NCI-H2196 treated with DMSO at 0.1 percent for 48 hours (cell line): ENCODE data around the gene AMH.

Experiments
- DNase-seq: peaks from one replicate; lab custom pipeline; 2025; ENCODE audit not compliant: unreplicated experiment; lab: John Stamatoyannopoulos, UW

The AMH gene

DNA sequence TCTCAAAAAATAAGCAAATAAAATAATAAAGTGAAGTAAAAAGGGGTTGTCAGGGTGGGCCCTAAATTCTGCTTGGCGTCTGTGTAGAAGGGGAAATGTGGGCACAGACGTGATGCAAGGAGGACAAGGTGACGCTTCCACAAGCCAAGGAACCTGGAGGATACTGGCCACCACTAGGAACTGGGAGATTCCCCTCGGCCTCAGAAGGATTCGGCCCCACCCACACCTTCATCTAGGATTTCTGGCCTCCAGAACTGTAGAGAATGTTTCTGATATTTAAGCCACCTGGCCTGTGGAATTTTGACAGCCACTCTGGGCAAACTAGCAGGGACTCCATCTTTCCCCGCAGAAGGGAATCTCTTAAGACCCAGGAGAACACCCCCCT lies 14.1 kb upstream of the AMH start:
- DNase-seq: peak; percentile 31

DNA sequence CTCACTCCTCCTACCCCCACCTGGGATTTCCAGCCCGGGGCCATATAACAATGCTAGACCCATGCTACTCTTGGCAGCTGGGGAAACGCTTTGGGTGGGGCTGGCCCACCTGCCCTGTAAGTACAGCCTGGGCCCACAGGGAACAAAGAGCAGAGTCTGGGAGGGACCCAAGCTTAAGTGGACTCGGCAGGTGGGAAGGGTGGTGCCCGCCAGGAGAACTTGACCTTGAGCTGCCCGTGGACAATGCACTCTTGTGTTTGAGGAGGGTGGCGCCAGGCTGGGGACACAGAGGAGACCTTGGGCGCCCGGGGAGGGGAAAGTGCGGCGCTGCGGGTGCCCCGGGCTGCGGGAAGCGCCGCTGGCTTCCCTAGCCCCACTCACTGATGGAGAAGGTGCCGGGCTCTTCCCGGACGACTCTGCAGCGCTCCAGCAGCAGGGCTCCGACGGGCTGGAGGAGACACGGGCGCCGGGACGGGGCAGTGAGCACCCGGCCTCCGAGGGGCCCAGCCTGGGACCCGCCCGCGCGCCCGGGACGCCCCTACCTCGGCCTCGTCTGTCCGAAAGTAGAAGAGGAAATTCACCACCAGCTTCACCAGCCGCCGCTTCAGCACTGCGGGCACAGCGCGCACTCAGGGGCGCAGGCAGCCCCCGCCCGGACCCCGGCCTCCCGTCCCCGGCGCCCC lies 13.6 kb upstream of the AMH start:
- DNase-seq: peak; percentile 47

DNA sequence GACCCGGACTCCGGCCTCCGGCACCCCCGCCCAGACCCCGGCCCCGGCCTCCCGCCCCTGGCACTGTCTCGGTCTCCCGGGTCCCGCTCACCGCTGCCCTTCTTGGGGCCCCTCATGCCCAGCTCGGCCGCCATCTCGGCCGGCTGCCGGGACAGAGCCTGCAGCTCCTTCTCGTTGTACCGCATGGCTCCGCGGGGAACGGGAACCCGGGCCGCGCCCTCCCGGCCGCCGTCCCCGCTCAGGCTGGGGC lies 13.1 kb upstream of the AMH start:
- no peak for DNase-seq

DNA sequence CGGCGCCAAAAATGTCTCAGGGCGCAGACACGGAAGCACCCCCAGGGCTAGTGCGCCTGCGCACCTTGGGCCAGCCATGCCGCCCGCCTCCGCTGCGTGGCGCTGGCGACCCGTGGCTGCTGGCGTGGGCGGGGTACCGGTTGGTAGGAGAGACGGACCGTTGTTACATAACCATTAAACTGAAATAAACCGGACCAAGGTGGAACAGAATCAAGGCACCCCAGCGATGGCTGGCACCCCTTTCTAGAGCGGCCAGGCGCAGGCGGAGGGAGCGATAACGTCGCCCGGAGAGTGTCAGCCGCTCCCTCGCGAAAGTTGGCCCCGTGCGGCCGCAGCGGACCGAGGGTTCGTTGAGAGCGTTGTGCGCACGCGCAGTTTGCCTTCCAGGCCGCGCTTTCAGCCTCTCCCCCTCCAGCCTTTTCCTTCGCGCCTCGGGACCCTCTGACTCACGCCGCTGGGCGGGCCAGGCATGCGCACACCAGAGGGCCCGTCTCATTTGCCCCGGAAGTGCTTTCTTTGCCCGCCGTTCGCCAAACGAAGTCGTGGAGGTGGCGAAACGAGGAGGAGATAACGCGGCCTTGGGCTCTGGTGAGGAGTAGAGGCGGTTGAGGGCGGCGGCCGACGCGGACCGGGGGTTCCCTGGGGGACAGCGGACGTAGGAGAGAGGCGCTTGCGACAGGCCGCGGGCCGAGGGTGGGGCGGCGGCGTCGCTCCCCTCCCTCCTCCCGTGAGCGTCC lies 12.6 kb upstream of the AMH start, which contains the start of the genes PLEKHJ1 and SF3A2:
PLEKHJ1 (minus strand) TSS at position 16 of the 737 bp plus-strand sequence. CDS start 81 bp downstream, outside the sequence.
SF3A2 (plus strand) TSS at position 511 of the 737 bp plus-strand sequence. CDS start 6,595 bp downstream, outside the sequence.
- peak; percentile 95 for DNase-seq

DNA sequence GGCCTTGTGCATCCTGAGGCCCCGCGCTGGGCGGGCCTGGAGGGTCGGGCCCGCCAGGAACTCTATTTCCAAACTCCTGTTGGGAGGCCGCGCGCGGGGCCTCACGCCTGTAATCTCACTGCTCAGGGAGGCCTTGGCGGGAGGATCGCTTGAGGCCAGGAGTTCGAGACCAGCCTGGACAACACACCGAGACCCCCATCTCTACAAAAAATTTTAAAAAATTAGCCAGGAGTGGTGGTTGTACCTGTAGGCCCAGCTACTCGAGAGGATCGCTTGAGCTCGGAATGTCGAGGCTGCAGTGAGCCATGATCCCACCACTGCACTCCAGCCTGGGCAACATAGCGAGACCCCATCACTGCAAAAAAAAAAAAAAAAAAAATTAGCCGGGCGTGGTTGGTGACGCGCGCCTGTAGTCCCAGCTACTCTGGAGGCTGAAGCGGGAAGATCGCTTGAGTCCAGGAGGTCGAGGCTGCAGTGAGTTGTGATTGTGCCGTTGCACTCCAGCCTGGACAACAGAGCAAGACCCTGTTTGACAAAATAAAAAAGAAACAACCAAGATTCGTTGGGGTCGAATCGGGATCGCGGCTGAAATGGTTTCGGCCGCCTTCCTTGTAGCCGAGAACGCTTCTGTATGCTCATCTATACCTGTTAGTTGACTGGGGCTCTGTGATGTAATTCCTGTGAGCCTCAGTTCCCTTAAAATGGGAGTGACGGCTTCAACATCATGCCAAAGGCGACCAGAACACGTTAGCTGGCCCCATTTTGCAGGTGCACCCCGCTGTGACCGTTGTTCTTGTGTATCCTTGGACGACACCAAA lies 11.9 kb upstream of the AMH start:
- no peak for DNase-seq

DNA sequence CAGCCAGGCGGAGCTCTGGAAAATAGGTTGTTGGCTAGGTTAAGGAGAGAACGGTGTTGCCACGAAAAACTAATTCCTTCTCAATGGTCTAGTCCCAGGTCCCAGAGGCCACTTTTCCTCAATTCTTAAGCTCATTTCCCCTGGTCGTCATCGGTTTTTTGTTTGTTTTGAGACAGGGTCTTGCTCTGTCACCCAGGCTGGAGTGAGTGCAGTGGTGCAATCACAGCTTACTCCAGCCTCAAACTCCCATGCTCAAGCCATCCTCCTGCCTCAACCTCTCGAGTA lies 11.3 kb upstream of the AMH start:
- no peak for DNase-seq

DNA sequence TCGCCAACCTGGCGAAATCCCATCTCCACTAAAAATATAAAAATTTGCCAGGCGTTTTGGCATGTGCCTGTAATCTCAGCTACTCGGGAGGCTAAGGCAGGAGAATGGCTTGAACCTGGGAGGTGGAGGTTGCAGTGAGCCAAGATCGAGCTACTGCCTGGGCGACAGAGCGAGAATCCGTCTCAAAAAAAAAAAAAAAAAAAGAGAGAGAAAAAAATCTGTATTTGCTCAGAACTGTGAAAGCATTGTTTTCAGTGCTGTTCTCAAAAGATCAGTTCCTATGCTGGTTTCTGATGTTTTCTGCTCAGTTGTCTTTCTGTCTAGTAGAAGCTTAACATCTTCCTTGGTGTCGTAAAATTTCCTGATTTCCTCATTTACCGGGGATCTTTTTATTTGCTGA lies 9.9 kb upstream of the AMH start:
- no peak for DNase-seq

DNA sequence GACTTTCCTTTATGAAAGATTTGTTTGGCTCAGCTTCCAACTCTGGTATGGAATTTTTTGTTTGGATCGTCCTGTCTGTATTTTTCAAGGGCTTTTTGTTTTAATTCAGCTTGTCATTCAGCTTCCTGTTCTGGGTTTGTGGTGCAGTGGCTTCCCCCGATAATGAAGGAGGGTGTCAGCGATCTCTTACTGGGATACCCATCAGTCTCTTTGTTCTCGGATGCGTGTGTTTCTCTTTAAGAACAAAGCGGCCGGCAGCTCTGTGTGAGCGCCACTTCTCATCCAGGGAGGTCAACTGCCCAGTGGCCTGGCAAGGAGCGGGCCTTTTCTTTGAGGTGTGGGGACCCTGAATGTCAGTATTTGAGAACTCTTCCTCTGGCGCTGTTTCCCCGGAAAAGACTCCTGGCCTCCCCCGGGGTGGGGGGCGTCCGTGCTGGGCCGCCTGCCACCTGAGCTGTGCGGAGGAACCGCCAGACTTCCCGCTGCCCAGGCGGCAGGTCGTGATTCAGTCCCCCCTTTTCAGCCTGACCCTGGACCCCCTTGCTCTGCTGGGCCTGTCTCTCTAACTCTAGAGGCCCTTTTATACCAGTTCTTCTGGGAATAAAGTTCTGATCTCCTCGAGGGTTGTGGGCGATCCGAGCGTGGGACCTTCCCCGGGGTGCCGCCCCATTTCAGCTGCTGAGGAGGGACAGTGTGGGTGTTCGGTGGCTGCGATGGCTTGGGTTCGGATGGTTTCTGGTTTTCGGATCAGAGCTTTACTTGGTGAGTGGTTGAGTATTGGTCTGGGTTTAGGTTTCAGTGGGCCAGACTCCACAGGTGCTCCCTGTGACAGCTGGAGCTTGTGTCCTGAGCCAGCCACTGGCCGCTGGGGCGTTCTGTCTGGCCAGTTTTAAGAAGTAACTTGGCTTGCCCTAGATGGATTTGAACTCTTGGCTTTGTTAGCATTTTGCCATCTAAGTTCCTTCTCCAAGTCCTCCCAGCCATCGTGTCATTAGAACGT lies 9.1 kb upstream of the AMH start:
- DNase-seq: no peak

DNA sequence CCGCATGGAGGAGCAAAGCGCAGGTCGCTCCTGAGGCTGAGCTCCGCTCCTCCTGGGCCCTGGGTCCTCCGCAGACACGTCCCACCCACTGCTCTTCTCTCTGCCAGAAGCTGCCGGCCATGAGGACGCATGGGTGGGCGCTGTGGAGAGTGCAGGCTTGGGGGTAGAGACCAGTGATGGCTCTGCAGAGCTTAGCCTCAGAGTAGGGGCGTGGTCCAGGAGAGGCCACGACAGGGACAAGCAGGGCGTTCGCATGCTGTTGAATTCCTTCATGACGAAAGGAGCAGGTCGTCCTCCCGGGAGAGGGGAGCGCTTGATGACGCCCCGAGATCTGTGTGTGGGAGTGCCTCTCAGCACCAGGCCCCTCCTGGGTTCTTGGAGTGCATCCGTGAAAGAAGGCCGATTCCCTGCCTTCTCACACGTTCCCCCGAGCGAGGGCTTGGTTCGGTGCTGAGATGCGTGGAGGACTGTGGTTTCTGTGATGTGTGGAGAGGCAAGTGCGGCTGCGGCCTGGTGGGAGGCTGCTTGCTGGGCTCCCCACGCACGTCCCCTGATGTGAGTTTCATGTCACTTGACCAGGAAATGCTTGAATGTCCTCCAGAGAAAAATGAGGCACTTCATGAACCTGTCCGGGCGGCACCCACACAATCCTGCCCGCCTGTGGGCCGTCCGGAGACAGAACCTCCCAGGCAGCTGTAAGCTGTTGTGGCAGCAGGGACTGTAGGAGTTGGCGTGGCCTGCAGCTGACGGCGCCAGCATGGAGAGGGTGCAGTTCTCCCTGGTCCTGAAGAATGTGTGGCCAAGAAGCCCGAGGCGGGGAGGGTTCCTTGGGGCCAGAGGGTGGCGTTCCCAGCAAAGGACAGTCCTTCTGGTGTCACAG lies 8.0 kb upstream of the AMH start:
- no peak for DNase-seq

DNA sequence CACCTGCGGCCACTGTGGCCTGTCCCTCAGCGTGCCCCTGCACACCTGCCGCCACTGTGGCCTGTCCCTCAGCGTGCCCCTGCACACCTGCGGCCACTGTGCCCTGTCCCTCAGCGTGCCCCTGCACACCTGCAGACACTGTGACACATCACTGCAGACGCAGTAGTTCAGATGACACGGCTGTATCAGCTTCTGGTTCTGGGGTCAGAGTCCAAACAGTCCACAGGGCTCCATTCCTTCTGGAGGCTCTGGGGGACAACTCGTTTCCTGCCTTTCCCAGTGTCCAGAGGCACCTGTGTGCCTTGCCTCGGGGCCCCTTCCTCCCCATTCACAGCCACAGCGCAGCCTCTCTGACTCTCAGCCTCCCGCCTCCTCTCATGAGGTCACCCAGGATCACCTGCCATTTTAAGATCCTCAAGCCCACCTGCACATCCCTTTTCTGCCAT lies 7.0 kb upstream of the AMH start:
- no peak for DNase-seq

DNA sequence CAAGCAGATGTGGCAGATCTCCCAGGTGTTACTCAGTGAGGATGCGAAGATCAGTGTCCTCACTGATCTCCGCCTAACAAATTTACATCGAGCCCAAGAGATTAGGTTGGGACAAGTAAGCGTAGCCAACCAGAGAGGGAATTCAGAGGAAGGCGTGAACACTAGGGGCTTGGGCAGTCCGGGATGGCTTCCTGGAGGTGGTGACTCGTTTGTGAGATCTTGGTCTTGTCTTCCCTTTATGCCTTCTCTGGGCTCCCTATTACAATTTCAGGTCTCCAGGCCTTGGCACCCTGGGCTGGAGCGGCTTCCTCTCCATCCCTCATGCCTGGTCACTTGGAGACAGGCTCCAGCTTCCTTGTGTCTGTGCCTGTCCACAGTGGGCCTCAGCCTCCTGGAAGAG lies 6.3 kb upstream of the AMH start:
- DNase-seq: no peak

DNA sequence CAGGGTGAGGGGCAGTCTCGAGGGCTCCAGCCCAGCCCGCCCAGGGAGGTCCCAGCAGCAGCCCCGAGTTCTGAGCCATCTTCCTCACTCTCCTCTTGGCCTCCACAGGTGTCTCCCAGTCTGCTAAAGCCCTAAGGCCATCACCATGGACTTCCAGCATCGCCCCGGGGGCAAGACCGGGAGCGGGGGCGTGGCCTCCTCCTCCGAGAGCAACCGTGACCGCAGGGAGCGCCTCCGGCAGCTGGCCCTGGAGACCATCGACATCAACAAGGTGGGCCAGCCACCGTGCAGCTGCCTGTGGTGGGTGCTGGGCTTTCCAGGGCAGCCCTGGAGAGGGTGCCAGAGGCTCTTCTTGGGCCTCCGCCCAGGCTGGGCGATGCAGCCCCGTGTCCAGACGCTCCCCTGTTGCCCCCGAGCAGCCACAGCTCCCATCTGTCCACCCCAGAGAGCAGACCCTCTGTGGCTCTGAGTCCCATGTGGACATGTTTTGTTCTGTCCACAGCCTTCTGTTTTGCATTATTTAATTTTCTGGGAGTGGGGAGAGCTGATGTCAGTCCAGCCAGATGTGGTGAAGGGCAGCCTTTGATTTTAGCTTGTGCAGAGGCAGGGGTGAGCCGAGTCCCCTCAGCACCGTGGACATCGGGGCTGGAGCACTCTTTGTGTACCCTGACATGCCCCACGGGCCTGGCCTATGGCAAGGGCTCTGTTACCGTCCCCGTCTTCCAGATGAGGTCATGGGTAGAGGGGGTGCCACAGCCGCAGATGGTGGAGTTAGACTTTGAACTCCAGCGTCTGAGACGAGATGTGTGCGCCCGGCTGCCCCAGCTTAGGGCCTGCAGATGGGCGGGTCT lies 5.6 kb upstream of the AMH start:
- no peak for DNase-seq

DNA sequence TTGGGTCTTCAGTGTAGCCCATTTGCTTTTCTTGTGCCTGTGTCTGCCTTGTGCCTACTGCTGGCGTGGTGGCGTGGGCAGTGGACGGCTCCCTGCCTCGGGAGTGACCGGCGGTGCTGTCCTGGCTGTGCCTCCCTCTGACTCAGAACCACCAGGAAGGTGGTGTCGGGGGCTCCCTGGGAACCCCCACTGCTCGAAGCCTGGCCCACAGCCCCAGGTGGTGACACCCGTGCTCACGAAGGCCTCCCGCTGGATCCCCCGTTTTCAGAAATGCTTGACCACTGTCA lies 5.1 kb upstream of the AMH start:
- DNase-seq: no peak

DNA sequence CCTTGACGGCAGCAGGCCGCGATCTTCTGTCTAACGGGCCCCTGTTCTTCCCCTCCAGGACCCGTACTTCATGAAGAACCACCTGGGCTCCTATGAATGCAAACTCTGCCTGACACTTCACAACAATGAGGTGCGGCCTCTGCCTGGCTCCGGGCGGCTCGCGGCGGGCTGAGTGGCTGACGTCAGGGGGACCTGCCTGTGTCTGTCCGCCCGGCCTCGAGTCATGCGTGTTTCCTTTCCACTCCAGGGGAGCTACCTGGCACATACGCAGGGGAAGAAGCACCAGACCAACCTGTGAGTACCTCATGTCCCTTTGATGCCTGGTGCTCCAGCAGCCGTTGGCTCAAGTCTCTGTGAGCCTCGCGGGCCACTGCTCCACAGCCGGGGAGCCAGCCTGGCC lies 4.6 kb upstream of the AMH start:
- DNase-seq: no peak

DNA sequence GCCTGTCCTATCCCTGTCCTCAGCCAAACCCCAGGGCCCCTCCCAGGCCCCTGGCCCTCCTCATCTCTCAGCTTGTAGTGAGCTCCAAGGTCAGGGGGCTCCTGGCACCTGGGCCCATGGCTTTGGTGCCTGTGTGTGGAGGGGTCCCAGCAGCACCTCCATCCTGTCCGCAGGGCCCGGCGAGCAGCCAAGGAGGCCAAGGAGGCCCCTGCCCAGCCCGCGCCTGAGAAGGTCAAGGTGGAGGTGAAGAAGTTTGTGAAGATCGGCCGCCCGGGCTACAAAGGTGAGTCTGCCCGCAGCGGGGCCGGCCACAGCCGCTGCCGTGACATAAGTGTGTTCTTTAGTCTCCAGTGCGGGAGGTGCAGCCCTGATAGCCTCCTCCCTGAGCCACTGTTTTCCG lies 3.9 kb upstream of the AMH start:
- DNase-seq: no peak

DNA sequence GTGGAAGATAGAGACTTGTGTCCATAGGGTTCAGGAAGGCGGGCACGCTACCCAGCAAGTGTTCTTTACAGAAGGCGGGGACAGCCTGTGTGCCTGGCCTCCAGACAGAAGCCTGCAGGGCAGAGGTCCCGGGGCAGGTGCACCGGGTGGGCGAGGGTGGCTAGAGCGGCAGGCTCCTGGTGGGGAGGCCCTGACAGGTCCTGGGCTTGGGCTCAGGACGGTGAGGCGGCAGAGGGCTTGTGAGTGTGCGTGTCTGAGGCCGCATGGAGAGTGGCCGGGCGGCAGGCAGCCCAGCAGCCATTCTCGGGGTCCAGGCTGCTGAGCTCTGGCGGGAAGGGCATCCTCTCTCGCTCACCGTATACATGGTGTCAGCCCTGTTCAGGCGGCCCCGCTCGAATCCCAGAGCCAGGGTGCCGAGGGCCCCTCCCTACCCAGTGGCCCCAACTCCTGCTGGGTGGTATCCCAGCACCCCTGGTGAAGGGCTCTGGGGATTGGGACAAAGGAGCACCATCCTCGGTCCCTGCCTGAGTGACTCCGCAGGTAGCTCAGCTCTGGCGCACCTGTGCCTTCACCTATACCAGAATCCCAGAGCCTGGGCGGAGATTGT lies 3.0 kb upstream of the AMH start:
- no peak for DNase-seq

DNA sequence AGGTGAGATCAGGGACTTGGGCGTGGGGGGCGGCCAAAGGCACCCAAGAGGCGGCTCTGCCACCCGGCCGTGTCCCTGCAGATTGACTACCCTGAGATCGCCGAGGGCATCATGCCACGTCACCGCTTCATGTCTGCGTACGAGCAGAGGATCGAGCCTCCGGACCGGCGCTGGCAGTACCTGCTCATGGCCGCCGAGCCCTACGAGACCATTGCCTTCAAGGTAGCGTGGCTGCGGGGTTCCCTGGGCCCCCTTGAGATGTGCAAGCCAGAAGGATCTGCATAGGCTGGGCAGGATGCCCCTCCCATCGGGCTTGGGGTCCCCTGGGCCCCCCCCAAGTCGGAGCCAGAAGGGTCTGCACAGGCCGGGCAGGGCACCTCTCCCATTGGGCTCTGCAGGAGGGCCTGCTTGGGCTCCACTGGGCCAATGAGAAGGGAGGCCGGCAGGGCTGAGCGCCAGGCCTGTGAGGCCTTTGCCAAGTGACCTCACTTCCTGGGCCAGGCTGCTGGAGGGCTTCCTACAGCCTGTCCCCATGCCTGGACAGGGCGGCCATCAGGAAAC lies 2.2 kb upstream of the AMH start:
- DNase-seq: peak; percentile 53

DNA sequence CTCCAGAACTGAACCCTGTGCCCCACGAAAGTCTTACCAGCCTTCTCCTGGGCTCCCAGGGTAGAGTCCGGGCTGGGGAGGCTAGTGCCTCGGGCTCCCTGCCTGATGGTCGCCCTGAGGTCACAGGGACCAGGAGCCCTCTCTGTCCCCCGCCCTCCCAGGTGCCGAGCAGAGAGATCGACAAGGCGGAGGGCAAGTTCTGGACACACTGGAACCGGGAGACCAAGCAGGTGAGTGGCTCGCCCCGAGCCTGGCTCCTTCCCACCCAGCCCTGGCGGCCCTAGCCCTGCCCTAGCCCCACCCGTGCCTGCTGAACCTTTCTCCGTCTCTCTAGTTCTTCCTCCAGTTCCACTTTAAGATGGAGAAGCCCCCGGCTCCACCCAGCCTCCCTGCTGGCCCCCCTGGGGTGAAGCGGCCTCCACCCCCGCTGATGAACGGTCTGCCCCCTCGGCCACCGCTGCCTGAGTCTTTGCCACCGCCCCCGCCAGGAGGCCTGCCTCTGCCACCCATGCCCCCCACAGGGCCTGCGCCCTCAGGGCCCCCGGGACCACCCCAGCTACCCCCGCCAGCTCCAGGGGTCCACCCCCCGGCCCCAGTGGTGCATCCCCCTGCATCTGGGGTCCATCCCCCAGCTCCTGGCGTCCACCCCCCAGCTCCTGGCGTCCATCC lies 1.6 kb upstream of the AMH start:
- no peak for DNase-seq
